T-helper 22 cell (primary cell): Measurements from ENCODE around the gene PHACTR2.

Experiments
- DNase-seq: peaks from one replicate; pipeline ENCODE4 v3.0.0-alpha.2; 2020; ENCODE audit warnings: low read depth

Gene PHACTR2

GRCh38 chr6:143742070-143742954 is 64.5 kb downstream of the PHACTR2 start:
- no peak for DNase-seq

- DNase-seq = no peak
Measured at GRCh38 chr6:143742955-143743255, 65.1 kb downstream of the PHACTR2 start.

GRCh38 chr6:143743301-143744166 is 65.8 kb downstream of the PHACTR2 start:
- no peak for DNase-seq

- DNase-seq = no peak
Measured at GRCh38 chr6:143744551-143745165, 66.9 kb downstream of the PHACTR2 start.

- no peak for DNase-seq
Measured at GRCh38 chr6:143745166-143746133, 67.7 kb downstream of the PHACTR2 start.

GRCh38 chr6:143746202-143747119 is 68.7 kb downstream of the PHACTR2 start:
- no peak for DNase-seq

- DNase-seq = no peak
Measured at GRCh38 chr6:143747347-143747842, 69.6 kb downstream of the PHACTR2 start.

- no peak for DNase-seq
Measured at GRCh38 chr6:143749891-143750290, 72.1 kb downstream of the PHACTR2 start.

GRCh38 chr6:143750877-143751276 is 73.1 kb downstream of the PHACTR2 start:
- no peak for DNase-seq

GRCh38 chr6:143752459-143752858 is 74.7 kb downstream of the PHACTR2 start:
- DNase-seq = no peak

GRCh38 chr6:143753678-143754077 is 75.9 kb downstream of the PHACTR2 start:
- no peak for DNase-seq

- DNase-seq = no peak
Measured at GRCh38 chr6:143754204-143754603, 76.4 kb downstream of the PHACTR2 start.

GRCh38 chr6:143755301-143755744 is 77.6 kb downstream of the PHACTR2 start:
- no peak for DNase-seq

- no peak for DNase-seq
Measured at GRCh38 chr6:143757346-143757832, 79.6 kb downstream of the PHACTR2 start.

- DNase-seq = no peak
Measured at GRCh38 chr6:143758551-143758950, 80.8 kb downstream of the PHACTR2 start.

GRCh38 chr6:143759666-143760065 is 81.9 kb downstream of the PHACTR2 start:
- no peak for DNase-seq

GRCh38 chr6:143761074-143761473 is 83.3 kb downstream of the PHACTR2 start:
- no peak for DNase-seq

- DNase-seq = no peak
Measured at GRCh38 chr6:143762126-143762525, 84.4 kb downstream of the PHACTR2 start.

GRCh38 chr6:143765422-143766184 is 87.8 kb downstream of the PHACTR2 start:
- DNase-seq = no peak
